Thoracic aorta (tissue), 2 donors: Measurements from ENCODE around the gene MEGF11. TPM values are rescaled to one million over a fixed set of nuclear protein-coding genes. Genes with fewer than 3 reads are reported as not detected.
A peak's percentile ranks its signal among the peaks of the same experiment; 100 is the strongest.

ENCODE experiments used
- ATAC-seq: fragments of 150-250 bp; one replicate; pipeline ENCODE4 v1.8.0; 2017; ENCODE audit warnings: low read depth; ENCODE audit not compliant: insufficient number of reproducible peaks, low FRiP score
- DNase-seq: peaks from one replicate; pipeline ENCODE4 v3.0.0-alpha.2; 2020; ENCODE audit warnings: low spot score
- H3K27ac ChIP-seq, 2 donors: fragments of 200-600 bp; sonication (generic); 1 replicate in 1 of 2; 2 replicates in 1 of 2; pipeline ENCODE4 v1.5.1; 2016; ENCODE audit warnings: mild to moderate bottlenecking in 2 of 2, moderate library complexity in 2 of 2
- H3K27me3 ChIP-seq: fragments of 200-600 bp; sonication (generic); replicated peaks from 2 replicates; pipeline ENCODE4 v1.6.0; 2016; ENCODE audit warnings: mild to moderate bottlenecking; ENCODE audit not compliant: insufficient read depth
- H3K36me3 ChIP-seq: fragments of 200-600 bp; sonication (generic); one replicate; pipeline ENCODE4 v1.5.1; 2016
- H3K4me1 ChIP-seq, 2 donors: fragments of 200-600 bp; sonication (generic); 1 replicate in 1 of 2; 2 replicates in 1 of 2; pipeline versions ENCODE4 v1.5.1 to v1.6.0; 2016; ENCODE audit warnings: low read depth in 2 of 2, mild to moderate bottlenecking in 1 of 2; ENCODE audit not compliant: control insufficient read depth in 1 of 2
- H3K4me3 ChIP-seq: fragments of 200-600 bp; sonication (generic); 2 replicates; pipeline ENCODE4 v1.5.1; 2016; ENCODE audit warnings: mild to moderate bottlenecking
- H3K9me3 ChIP-seq: fragments of 200-600 bp; sonication (generic); 2 replicates; pipeline ENCODE4 v1.5.1; 2016
- total RNA-seq, 2 donors: library from RNA; depleted of rRNA; stranded (reverse); fragments of >200 nt; gene quantifications; one replicate each; pipeline versions ENCODE4 v1.1.0 to v1.2.3, GENCODE V29; 2016
- TF ChIP-seq, protein P1 (sequence below): fragments of 200-600 bp; sonication (generic); IDR thresholded peaks from one replicate; pipeline ENCODE4 v1.5.1; 2019; ENCODE audit warnings: antibody characterized with exemption

Gene MEGF11
- total RNA-seq, 2 donors from 2014 or later, result not detected

DNA sequence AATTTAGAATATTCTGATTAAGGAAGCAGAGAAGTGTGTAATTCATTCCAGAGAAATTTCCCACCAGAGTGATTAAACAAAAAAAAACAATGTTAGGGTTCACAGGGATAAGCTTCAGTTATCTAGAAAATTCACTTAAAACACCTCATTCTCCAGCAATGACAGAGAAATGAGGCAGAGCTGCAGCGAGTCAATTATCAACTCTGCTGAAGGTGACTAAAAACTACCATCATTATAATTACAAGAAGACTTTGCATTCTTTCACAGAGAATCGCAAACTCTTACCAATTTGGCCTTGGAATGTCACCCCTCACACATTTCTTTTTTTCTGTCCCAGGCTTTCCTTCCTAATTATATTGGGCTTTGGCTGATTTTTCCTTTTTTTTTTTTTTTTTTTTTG is 267.1 kb downstream of the MEGF11 start:
- Histone ChIP-seq H3K27me3 (peaks cover 7% of the 10 kb centered on the region), H3K27ac (no peak overlapping the region), H3K36me3 (no peaks in the 10 kb centered on the region), H3K9me3 (no peaks in the 10 kb centered on the region), H3K4me1 (peaks cover 0 to 8% of the 10 kb centered on the region in 2 donors), H3K4me3 (no peak overlapping the region)
- ATAC-seq (no peak), DNase-seq (no peak)
- TF ChIP-seq, protein P1, sequence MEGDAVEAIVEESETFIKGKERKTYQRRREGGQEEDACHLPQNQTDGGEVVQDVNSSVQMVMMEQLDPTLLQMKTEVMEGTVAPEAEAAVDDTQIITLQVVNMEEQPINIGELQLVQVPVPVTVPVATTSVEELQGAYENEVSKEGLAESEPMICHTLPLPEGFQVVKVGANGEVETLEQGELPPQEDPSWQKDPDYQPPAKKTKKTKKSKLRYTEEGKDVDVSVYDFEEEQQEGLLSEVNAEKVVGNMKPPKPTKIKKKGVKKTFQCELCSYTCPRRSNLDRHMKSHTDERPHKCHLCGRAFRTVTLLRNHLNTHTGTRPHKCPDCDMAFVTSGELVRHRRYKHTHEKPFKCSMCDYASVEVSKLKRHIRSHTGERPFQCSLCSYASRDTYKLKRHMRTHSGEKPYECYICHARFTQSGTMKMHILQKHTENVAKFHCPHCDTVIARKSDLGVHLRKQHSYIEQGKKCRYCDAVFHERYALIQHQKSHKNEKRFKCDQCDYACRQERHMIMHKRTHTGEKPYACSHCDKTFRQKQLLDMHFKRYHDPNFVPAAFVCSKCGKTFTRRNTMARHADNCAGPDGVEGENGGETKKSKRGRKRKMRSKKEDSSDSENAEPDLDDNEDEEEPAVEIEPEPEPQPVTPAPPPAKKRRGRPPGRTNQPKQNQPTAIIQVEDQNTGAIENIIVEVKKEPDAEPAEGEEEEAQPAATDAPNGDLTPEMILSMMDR, result no peak

DNA sequence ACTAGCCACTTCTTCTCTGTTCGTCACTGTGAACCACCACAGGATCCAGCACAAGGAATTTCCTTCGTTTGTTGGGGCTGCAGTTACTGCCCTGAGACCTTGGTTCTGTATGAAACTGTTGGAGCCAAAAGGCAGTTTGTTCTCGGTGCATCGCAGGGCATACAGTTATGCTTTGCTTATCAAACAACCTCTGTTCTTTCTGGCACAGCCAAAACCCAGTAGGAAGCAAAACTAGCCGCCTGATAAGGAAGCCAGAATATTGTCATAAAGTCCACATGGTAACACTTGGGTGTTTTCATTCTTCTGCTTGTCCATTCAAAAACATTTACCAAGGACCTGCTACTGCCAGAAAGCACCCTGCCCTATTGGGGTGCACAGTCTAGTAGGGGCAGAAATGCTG is 268.2 kb downstream of the MEGF11 start:
- peaks cover 7% of the 10 kb centered on the region for H3K27me3 ChIP-seq
- no peak overlapping the region for H3K27ac ChIP-seq
- H3K9me3 ChIP-seq, result no peaks in the 10 kb centered on the region
- ATAC-seq (no peak), DNase-seq (no peak)
- H3K4me1 ChIP-seq, result peaks cover 0 to 8% of the 10 kb centered on the region in 2 donors
- TF ChIP-seq, protein P1, result no peak
- H3K4me3 ChIP-seq, result no peak overlapping the region
- no peaks in the 10 kb centered on the region for H3K36me3 ChIP-seq

DNA sequence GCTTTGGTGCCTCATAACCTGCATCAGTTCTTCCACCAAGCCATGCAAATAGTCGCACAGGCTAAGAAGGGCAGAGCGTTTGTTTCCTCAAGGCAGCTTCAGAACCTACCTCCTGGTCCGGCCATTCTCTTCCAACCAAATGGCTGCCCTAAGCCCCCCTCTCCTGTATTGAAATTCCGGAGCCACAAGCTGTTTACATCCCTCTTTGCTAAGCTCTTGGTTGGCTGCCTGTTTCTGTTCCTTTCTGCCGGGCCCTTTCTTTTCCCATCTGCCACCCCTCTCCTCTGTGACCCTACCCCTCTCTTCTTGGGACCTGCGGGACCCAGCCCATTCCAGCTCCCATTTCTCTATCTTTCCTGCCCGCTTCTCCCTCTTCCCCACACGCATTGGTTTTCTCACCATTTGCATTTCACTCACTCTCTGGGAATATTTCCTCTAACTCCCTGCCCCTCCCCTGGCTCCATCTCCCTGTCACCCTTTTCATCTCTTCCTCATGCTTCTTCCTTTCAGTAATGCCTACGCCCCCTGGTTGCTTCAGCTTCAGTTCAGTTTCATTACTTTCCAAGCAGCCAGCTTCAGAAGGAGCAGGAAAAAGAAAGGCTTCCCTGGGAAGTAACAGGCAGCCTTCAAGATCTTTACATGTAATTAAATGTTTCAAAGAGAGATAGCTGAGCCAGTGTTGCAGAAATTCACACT is 270.8 kb downstream of the MEGF11 start:
- ATAC-seq (no peak), DNase-seq (no peak)
- no peak overlapping the region for H3K27ac ChIP-seq
- TF ChIP-seq, protein P1, result no peak
- peaks cover 0 to 8% of the 10 kb centered on the region in 2 donors for H3K4me1 ChIP-seq
- H3K36me3 ChIP-seq, result no peaks in the 10 kb centered on the region
- H3K9me3 ChIP-seq, result no peaks in the 10 kb centered on the region
- H3K4me3 ChIP-seq, result no peak overlapping the region
- H3K27me3 ChIP-seq, result peaks cover 7% of the 10 kb centered on the region

DNA sequence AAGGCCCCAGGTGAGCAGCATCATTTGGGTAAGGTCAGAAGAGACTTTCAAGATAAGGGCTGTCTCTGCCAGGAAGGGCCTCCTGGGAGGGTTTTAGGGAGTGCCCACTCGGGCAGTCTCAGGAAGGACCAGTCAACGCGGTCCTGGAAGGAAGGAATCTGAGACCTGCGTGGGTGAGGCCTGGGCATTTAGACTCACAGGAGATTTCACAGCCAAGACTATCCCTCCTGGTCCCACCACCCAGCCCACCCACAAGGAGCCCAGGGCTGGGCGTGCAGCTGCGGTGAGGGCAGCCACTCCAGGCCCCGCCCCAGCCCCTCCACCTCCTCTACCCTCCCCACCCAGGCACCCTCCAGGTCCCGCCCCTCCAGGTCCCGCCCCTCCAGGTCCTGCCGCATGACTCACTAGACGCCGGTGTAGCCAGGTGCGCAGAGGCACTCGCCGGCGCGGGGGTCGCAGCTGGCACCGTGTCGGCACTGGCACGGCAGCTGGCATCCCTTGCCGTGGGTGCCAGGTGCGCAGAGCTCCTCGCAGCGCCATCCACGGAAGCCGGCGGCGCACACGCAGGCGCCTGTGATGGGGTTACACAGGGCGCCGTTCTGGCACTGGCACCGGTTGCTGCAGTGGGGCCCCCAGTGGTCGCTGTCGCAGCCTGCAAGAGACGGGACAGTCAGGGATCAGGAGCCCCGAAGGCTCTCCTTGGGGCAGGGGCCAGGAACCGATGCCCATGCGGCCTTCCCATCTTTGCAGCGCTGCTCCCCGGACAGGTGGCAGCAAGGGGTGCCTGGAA is 271.5 kb downstream of the MEGF11 start:
- H3K27ac ChIP-seq, result no peak overlapping the region
- peaks cover 0 to 8% of the 10 kb centered on the region in 2 donors for H3K4me1 ChIP-seq
- H3K9me3 ChIP-seq, result no peaks in the 10 kb centered on the region
- TF ChIP-seq, protein P1, result no peak
- DNase-seq (no peak), ATAC-seq (no peak)
- no peaks in the 10 kb centered on the region for H3K36me3 ChIP-seq
- H3K27me3 ChIP-seq, result peaks cover 7% of the 10 kb centered on the region
- peak overlapping the region; percentile 42 for H3K4me3 ChIP-seq

DNA sequence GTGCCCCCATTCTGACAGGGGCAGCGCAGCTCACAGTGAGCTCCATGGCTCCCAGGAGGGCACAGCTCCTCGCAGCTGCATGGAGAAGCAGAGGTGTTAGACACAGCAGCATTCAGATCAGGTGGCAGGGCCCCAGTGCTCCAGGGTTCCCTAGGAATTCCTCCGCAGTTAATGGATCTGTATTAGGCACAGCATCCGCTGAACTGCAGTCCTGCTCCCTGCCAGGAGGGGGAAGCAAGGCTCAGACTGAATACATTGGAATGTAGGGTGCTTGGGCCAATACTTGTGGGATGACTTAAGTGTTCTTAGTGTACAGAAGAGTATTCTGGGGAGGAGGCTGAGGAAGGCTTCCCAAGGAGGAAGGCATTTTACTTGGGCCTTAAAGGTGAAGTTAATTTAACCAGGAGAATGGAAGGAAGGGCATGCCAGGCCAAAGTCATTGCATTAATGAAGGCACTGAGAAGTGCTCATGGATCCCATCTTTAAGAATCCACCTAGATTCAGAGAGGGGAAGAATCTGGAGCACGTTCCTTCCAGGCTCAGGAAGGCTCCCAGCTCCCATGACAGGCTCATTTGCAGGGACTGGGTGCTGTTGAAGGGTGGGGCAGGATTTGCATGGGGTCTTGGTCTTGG is 272.6 kb downstream of the MEGF11 start:
- DNase-seq, result no peak

More for the DNA sequence above, 272.6 kb downstream of the MEGF11 start:
- ATAC-seq, result no peak
- TF ChIP-seq, protein P1, result peak; percentile 59
- Histone ChIP-seq H3K4me3 (no peak overlapping the region), H3K4me1 (peaks cover 0 to 8% of the 10 kb centered on the region in 2 donors), H3K27me3 (peaks cover 7% of the 10 kb centered on the region), H3K9me3 (no peaks in the 10 kb centered on the region), H3K27ac (no peak overlapping the region), H3K36me3 (no peaks in the 10 kb centered on the region)
